ENCODE results near the gene LHX2. TPM values are rescaled to one million over a fixed set of nuclear protein-coding genes. Genes with fewer than 3 reads are reported as not detected.

Gene LHX2
- total RNA-seq, 1 donor from 2014 or later, result not detected

- TF ChIP-seq CTCF (IDR thresholded peaks at IDR 0.05; ENCODE audit: insufficient read depth, low read length, severe bottlenecking), result no peak
- H3K27me3 ChIP-seq (ENCODE audit: control insufficient read depth, insufficient read depth, low read length), result peaks cover 23% of the 10 kb centered on the region
- DNase-seq (ENCODE audit: low read depth) (no peak), FAIRE-seq (no peak)
- H3K36me3 ChIP-seq (ENCODE audit: control insufficient read depth, insufficient read depth, low read length), result no peaks in the 10 kb centered on the region
- no peak overlapping the region for H3K4me3 ChIP-seq (ENCODE audit: low read depth, low read length)
These were observed 21.8 kb downstream of the LHX2 start for GRCh38 chr9:124033348-124033747.

GRCh38 chr9:124033967-124034366, 22.4 kb downstream of the LHX2 start:
- FAIRE-seq, result peak; percentile 13
- H3K36me3 ChIP-seq (ENCODE audit: control insufficient read depth, insufficient read depth, low read length), result no peaks in the 10 kb centered on the region

GRCh38 chr9:124035001-124035650, 23.6 kb downstream of the LHX2 start:
- Histone ChIP-seq H3K4me3 (ENCODE audit: low read depth, low read length) (no peak overlapping the region), H3K36me3 (ENCODE audit: control insufficient read depth, insufficient read depth, low read length) (no peaks in the 10 kb centered on the region), H3K27me3 (ENCODE audit: control insufficient read depth, insufficient read depth, low read length) (peaks cover 21% of the 10 kb centered on the region)
- DNase-seq (ENCODE audit: low read depth) (no peak), FAIRE-seq (no peak)
- TF ChIP-seq CTCF (IDR thresholded peaks at IDR 0.05; ENCODE audit: insufficient read depth, low read length, severe bottlenecking), result no peak

More at GRCh38 chr9:124033967-124034366, 22.4 kb downstream of the LHX2 start:
- no peak for DNase-seq (ENCODE audit: low read depth)
- Histone ChIP-seq H3K27me3 (ENCODE audit: control insufficient read depth, insufficient read depth, low read length) (peaks cover 24% of the 10 kb centered on the region), H3K4me3 (ENCODE audit: low read depth, low read length) (no peak overlapping the region)
- TF ChIP-seq CTCF (IDR thresholded peaks at IDR 0.05; ENCODE audit: insufficient read depth, low read length, severe bottlenecking), result no peak

- H3K27me3 ChIP-seq (ENCODE audit: control insufficient read depth, insufficient read depth, low read length), result peaks cover 20% of the 10 kb centered on the region
- no peaks in the 10 kb centered on the region for H3K36me3 ChIP-seq (ENCODE audit: control insufficient read depth, insufficient read depth, low read length)
- FAIRE-seq, result no peak
- DNase-seq (ENCODE audit: low read depth), result no peak
- no peak for TF ChIP-seq CTCF (IDR thresholded peaks at IDR 0.05; ENCODE audit: insufficient read depth, low read length, severe bottlenecking)
- no peak overlapping the region for H3K4me3 ChIP-seq (ENCODE audit: low read depth, low read length)
These were observed 25.0 kb downstream of the LHX2 start for GRCh38 chr9:124036578-124036977.

GRCh38 chr9:124037790-124038189, 26.2 kb downstream of the LHX2 start:
- peaks cover 23% of the 10 kb centered on the region for H3K27me3 ChIP-seq (ENCODE audit: control insufficient read depth, insufficient read depth, low read length)
- H3K36me3 ChIP-seq (ENCODE audit: control insufficient read depth, insufficient read depth, low read length), result no peaks in the 10 kb centered on the region
- no peak for TF ChIP-seq CTCF (IDR thresholded peaks at IDR 0.05; ENCODE audit: insufficient read depth, low read length, severe bottlenecking)
- H3K4me3 ChIP-seq (ENCODE audit: low read depth, low read length), result no peak overlapping the region
- FAIRE-seq (no peak), DNase-seq (ENCODE audit: low read depth) (no peak)

GRCh38 chr9:124038239-124038638, 26.7 kb downstream of the LHX2 start:
- Histone ChIP-seq H3K4me3 (ENCODE audit: low read depth, low read length) (no peak overlapping the region), H3K36me3 (ENCODE audit: control insufficient read depth, insufficient read depth, low read length) (no peaks in the 10 kb centered on the region), H3K27me3 (ENCODE audit: control insufficient read depth, insufficient read depth, low read length) (peaks cover 25% of the 10 kb centered on the region)
- DNase-seq (ENCODE audit: low read depth) (no peak), FAIRE-seq (no peak)
- TF ChIP-seq CTCF (IDR thresholded peaks at IDR 0.05; ENCODE audit: insufficient read depth, low read length, severe bottlenecking), result no peak

Data from bronchial epithelial cell (primary cell).